Keratinocyte (primary cell): Measurements from ENCODE around the gene TCERG1L. TPM values are rescaled to one million over a fixed set of nuclear protein-coding genes. Genes with fewer than 3 reads are reported as not detected.

ENCODE experiments used
- DNase-seq: peaks from one replicate; pipeline ENCODE4 v3.0.0-alpha.2; 2011; ENCODE audit warnings: low read depth, missing footprints, low spot score
- FAIRE-seq: peaks from 2 replicates; lab custom pipeline; 2011; peaks lifted over from hg19 to GRCh38; lab: Jason Lieb, UNC
- H2AFZ ChIP-seq: 2 replicates; pipeline ENCODE4 v1.6.0; 2012; ENCODE audit warnings: low read length, control low read depth, inconsistent platforms; ENCODE audit not compliant: control insufficient read depth
- H3K27ac ChIP-seq: 2 replicates; pipeline ENCODE4 v1.5.1; 2011; ENCODE audit warnings: low read length; ENCODE audit not compliant: control insufficient read depth, insufficient read depth
- H3K27me3 ChIP-seq: 3 replicates; pipeline ENCODE4 v1.6.0; 2011; ENCODE audit warnings: low read length; ENCODE audit not compliant: control insufficient read depth, insufficient read depth; ENCODE audit errors: extremely low read depth
- H3K36me3 ChIP-seq, 2 experiments: 2 replicates in 1 of 2; 3 replicates in 1 of 2; pipeline ENCODE4 v1.5.1; 2011; ENCODE audit warnings: low read length in 2 of 2, mild to moderate bottlenecking in 1 of 2; ENCODE audit not compliant: control insufficient read depth in 2 of 2, insufficient read depth in 2 of 2; ENCODE audit errors: extremely low read depth in 1 of 2
- H3K4me1 ChIP-seq: 3 replicates; pipeline ENCODE4 v1.5.1; 2011; ENCODE audit warnings: low read length; ENCODE audit not compliant: control insufficient read depth, insufficient read depth; ENCODE audit errors: extremely low read depth
- H3K4me2 ChIP-seq: 3 replicates; pipeline ENCODE4 v1.6.0; 2011; ENCODE audit warnings: low read depth, low read length; ENCODE audit not compliant: control insufficient read depth, insufficient read depth; ENCODE audit errors: extremely low read depth
- H3K4me3 ChIP-seq, 3 experiments: fragments of 200-600 bp in 1 of 3; sonication (generic) in 1 of 3; 2 replicates in 2 of 3; 3 replicates in 1 of 3; pipeline ENCODE4 v1.5.1; 2011 to 2016; ENCODE audit warnings: low read length in 3 of 3, mild to moderate bottlenecking in 3 of 3, control low read depth in 2 of 3, inconsistent platforms in 1 of 3, low read depth in 1 of 3, mixed read lengths in 1 of 3, mixed run types in 1 of 3, moderate library complexity in 1 of 3; ENCODE audit not compliant: control insufficient read depth in 2 of 3, insufficient read depth in 2 of 3; ENCODE audit errors: extremely low read depth in 1 of 3
- H3K79me2 ChIP-seq: 2 replicates; pipeline ENCODE4 v1.6.0; 2012; ENCODE audit warnings: low read length; ENCODE audit not compliant: control insufficient read depth, insufficient read depth
- H3K9ac ChIP-seq: 3 replicates; pipeline ENCODE4 v1.6.0; 2011; ENCODE audit warnings: low read length; ENCODE audit not compliant: control insufficient read depth, insufficient read depth; ENCODE audit errors: extremely low read depth
- H3K9me1 ChIP-seq: 3 replicates; pipeline ENCODE4 v1.6.0; 2011; ENCODE audit warnings: low read length; ENCODE audit not compliant: control insufficient read depth, insufficient read depth; ENCODE audit errors: extremely low read depth
- H3K9me3 ChIP-seq: 2 replicates; pipeline ENCODE4 v1.5.1; 2012; ENCODE audit warnings: low read depth, low read length; ENCODE audit not compliant: control insufficient read depth
- H4K20me1 ChIP-seq: 3 replicates; pipeline ENCODE4 v1.6.0; 2011; ENCODE audit warnings: low read length; ENCODE audit not compliant: control insufficient read depth, insufficient read depth; ENCODE audit errors: extremely low read depth
- CTCF ChIP-seq, 3 experiments: IDR thresholded peaks in 1 of 3; conservative IDR thresholded peaks in 1 of 3; optimal IDR thresholded peaks in 1 of 3; 2 replicates in 2 of 3; 3 replicates in 1 of 3; pipeline versions ENCODE3 to v1.5.1; 2011; ENCODE audit warnings: low read length in 3 of 3, mild to moderate bottlenecking in 3 of 3, moderate library complexity in 2 of 3, control low read depth in 1 of 3, inconsistent platforms in 1 of 3; ENCODE audit not compliant: insufficient read depth in 2 of 3; ENCODE audit errors: extremely low read depth in 1 of 3
- EZH2 ChIP-seq: IDR thresholded peaks from one replicate; pipeline ENCODE4 v1.6.1; 2012; ENCODE audit warnings: inconsistent platforms, mild to moderate bottlenecking, low read length, moderate library complexity
- dilution Hi-C: fragments of 300-500 bp; cut with MboI; formaldehyde crosslinking; loops from one replicate; pipeline ENCODE4 v1.7.0; 2020; ENCODE audit warnings: low sequenced_read_pairs; ENCODE audit not compliant: extremely low pct_ligation_motif_present
- polyA plus RNA-seq, 5 experiments: library from polyadenylated mRNA; depleted of rRNA in 3 of 5; stranded (reverse) in 3 of 5; stranded (forward) in 1 of 5; unstranded in 1 of 5; fragments of >200 nt; gene quantifications; 1 replicate in 1 of 5; 2 replicates in 3 of 5; 3 replicates in 1 of 5; pipeline versions ENCODE4 v1.2.1 to v1.2.3, GENCODE V29; 2011 to 2012; ENCODE audit warnings: missing spikeins in 2 of 5, low read depth in 1 of 5, low replicate concordance in 1 of 5

Gene TCERG1L
- polyA plus RNA-seq, 1 donor (not counting 4 experiments of a cell fraction or from before 2014, with no cell fraction given), result not detected

DNA sequence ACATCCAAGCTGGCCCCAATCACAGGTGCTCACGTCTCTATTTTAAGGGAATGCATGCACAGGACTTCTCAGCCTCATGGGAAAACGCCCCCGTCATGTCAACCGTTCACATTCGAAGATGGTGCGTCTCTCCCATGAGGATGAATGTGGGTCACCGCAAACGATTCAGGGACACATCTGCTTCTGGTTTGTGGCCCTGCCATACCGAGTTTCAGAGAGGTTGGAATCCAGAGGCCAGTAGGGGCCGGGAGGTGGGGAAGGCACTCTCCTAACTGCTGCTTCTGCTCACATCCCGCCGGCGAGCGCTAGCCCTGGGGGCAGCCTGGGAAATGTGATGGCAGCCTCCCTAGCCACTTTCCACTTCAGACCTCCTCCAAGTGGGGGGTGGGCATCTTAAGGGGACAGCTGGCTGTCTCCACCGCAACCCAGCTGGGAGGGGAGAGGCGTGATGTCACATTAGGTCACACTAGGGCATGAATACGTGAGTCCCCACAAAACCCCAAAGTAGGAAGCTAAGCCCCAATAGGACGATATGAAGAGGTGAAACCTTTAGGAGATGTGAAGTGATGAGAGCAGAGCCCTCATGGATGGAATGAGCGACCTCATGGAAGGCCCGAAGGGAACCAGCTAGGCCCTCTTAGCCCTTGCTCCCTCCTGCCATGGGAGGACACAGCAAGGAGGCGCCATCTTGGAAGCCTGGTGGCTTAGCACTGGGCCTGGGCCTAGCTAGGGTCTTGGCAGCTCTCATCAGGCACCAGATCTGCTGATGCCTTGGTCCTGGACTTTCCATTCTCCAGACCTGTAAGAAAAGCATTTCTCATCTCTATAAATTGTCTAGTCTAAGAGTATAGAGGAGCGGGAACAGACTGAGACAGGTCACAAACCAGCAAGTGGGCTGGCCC is 107.8 kb downstream of the TCERG1L start:
- H3K9me1 ChIP-seq, result no peaks in the 10 kb centered on the region
- TF ChIP-seq EZH2 (no peak), CTCF (optimal IDR thresholded peaks at IDR 0.05 in 1 of 3, IDR thresholded peaks at IDR 0.05 in 1 of 3, conservative IDR thresholded peaks at IDR 0.05 in 1 of 3; ENCODE audit: extremely low read depth in 1 of 3, insufficient read depth in 2 of 3, low read length in 3 of 3) (no peak)
- no peaks in the 10 kb centered on the region for H3K36me3 ChIP-seq
- H3K27me3 ChIP-seq, result no peaks in the 10 kb centered on the region
- H3K9me3 ChIP-seq, result peaks cover 19% of the 10 kb centered on the region
- H4K20me1 ChIP-seq, result no peaks in the 10 kb centered on the region
- DNase-seq (no peak), FAIRE-seq (no peak)
- H3K4me3 ChIP-seq, result no peak overlapping the region
- H2AFZ ChIP-seq, result no peak overlapping the region
- H3K9ac ChIP-seq, result no peak overlapping the region
- no peaks in the 10 kb centered on the region for H3K4me1 ChIP-seq
- no peak overlapping the region for H3K27ac ChIP-seq
- no peaks in the 10 kb centered on the region for H3K79me2 ChIP-seq
- no peak overlapping the region for H3K4me2 ChIP-seq
- dilution Hi-C loops, result no loop called here

- Histone ChIP-seq H3K9me3 (peaks cover 18% of the 10 kb centered on the region), H3K4me1 (no peaks in the 10 kb centered on the region), H3K9ac (no peak overlapping the region), H3K79me2 (no peaks in the 10 kb centered on the region), H3K4me3 (no peak overlapping the region), H3K4me2 (no peak overlapping the region), H4K20me1 (no peaks in the 10 kb centered on the region), H3K27me3 (no peaks in the 10 kb centered on the region), H3K36me3 (no peaks in the 10 kb centered on the region), H2AFZ (no peak overlapping the region), H3K27ac (no peak overlapping the region), H3K9me1 (no peaks in the 10 kb centered on the region)
- FAIRE-seq, result no peak
- DNase-seq, result no peak
- dilution Hi-C loops, result no loop called here
- TF ChIP-seq EZH2, result no peak
- TF ChIP-seq CTCF (optimal IDR thresholded peaks at IDR 0.05 in 1 of 3, IDR thresholded peaks at IDR 0.05 in 1 of 3, conservative IDR thresholded peaks at IDR 0.05 in 1 of 3; ENCODE audit: extremely low read depth in 1 of 3, insufficient read depth in 2 of 3, low read length in 3 of 3), result no peak
Measured at GRCh38 chr10:131202990-131203389, 108.5 kb downstream of the TCERG1L start.
